Uterus (tissue), 4 donors: ENCODE measurements around the gene RNF144A. TPM values are rescaled to one million over a fixed set of nuclear protein-coding genes. Genes with fewer than 3 reads are reported as not detected.

ENCODE experiments used
- DNase-seq, 2 donors: peaks; one replicate each; pipeline ENCODE4 v3.0.0-alpha.2; 2019 to 2020
- H3K27ac ChIP-seq, 2 donors: fragments of 200-600 bp; sonication (generic); 1 replicate in 1 of 2; 2 replicates in 1 of 2; pipeline ENCODE4 v1.5.1; 2016 to 2018
- H3K27me3 ChIP-seq, 2 donors: fragments of 200-600 bp; sonication (generic); one replicate each; pipeline ENCODE4 v1.5.1; 2018 to 2019; ENCODE audit warnings: control low read depth in 1 of 2
- H3K36me3 ChIP-seq, 2 donors: fragments of 200-600 bp; sonication (generic); one replicate each; pipeline ENCODE4 v1.5.1; 2019; ENCODE audit warnings: control low read depth in 1 of 2
- H3K4me1 ChIP-seq, 2 donors: fragments of 200-600 bp; sonication (generic); one replicate each; pipeline ENCODE4 v1.5.1; 2018 to 2019; ENCODE audit warnings: control low read depth in 1 of 2
- H3K4me3 ChIP-seq, 2 donors: fragments of 200-600 bp; sonication (generic); 1 replicate in 1 of 2; 2 replicates in 1 of 2; pipeline ENCODE4 v1.5.1; 2018 to 2019; ENCODE audit warnings: mild to moderate bottlenecking in 1 of 2
- H3K9me3 ChIP-seq, 2 donors: fragments of 200-600 bp; sonication (generic); one replicate each; pipeline ENCODE4 v1.5.1; 2019; ENCODE audit warnings: control low read depth in 1 of 2
- CTCF ChIP-seq, 4 experiments: fragments of 200-600 bp in 2 of 4; fragments of 450-650 bp in 2 of 4; sonication (generic) in 2 of 4; IDR thresholded peaks; one replicate each; pipeline ENCODE4 v1.5.1; 2016 to 2019; ENCODE audit warnings: antibody characterized with exemption in 4 of 4, mild to moderate bottlenecking in 2 of 4, moderate library complexity in 1 of 4
- POLR2A ChIP-seq, 2 donors: fragments of 450-650 bp; IDR thresholded peaks; one replicate each; pipeline ENCODE4 v1.6.1; 2016; ENCODE audit warnings: antibody characterized with exemption in 2 of 2, mild to moderate bottlenecking in 1 of 2, moderate library complexity in 1 of 2
- intact Hi-C: fragments of 100-400 bp; cut with DNase I; formaldehyde crosslinking; loops from one replicate; pipeline ENCODE4 v1.15.1; 2023; ENCODE audit warnings: low total_unique reads
- total RNA-seq, 4 donors: library from RNA; depleted of rRNA in 3 of 4; stranded (reverse); fragments of >200 nt in 3 of 4; gene quantifications; one replicate each; pipeline versions ENCODE4 v1.1.0 to v1.2.4, GENCODE V29; 2014 to 2023
- donor health status: DM: yes; HTN: yes; CAD: no.

The RNF144A gene
- total RNA-seq, 4 donors from 2014 or later: 22.5 to 103 (median 63.0) TPM

- Histone ChIP-seq H3K27ac (peak overlapping the region; percentile 62 to 74), H3K4me3 (no peak overlapping the region), H3K4me1 (peaks cover 6 to 9% of the 10 kb centered on the region in 2 donors), H3K27me3 (no peaks in the 10 kb centered on the region), H3K9me3 (no peaks in the 10 kb centered on the region), H3K36me3 (no peaks in the 10 kb centered on the region)
- no peak for TF ChIP-seq POLR2A (IDR thresholded peaks at IDR 0.05)
- no peak for TF ChIP-seq CTCF (IDR thresholded peaks at IDR 0.05)
- intact Hi-C loops: no loop called here
- peak; percentile 63 for DNase-seq
These were observed 41.5 kb downstream of the RNF144A start for GRCh38 chr2:6958616-6959235.

- peaks cover 6 to 9% of the 10 kb centered on the region in 2 donors for H3K4me1 ChIP-seq
- no peaks in the 10 kb centered on the region for H3K36me3 ChIP-seq
- no peak for DNase-seq
- no peaks in the 10 kb centered on the region for H3K9me3 ChIP-seq
- intact Hi-C loops: no loop called here
- H3K27me3 ChIP-seq: no peaks in the 10 kb centered on the region
- H3K27ac ChIP-seq: peak overlapping the region; percentile 62 to 74
- no peak for TF ChIP-seq CTCF (IDR thresholded peaks at IDR 0.05)
- no peak for TF ChIP-seq POLR2A (IDR thresholded peaks at IDR 0.05)
- H3K4me3 ChIP-seq: no peak overlapping the region
These were observed 42.5 kb downstream of the RNF144A start for GRCh38 chr2:6959751-6960150.

GRCh38 chr2:6960659-6961058 is 43.4 kb downstream of the RNF144A start:
- H3K27me3 ChIP-seq: no peaks in the 10 kb centered on the region
- DNase-seq: peak; percentile 48 to 70
- H3K4me3 ChIP-seq: no peak overlapping the region
- H3K36me3 ChIP-seq: no peaks in the 10 kb centered on the region
- peaks cover 4 to 6% of the 10 kb centered on the region in 2 donors for H3K4me1 ChIP-seq
- no peak for TF ChIP-seq CTCF (IDR thresholded peaks at IDR 0.05)
- no peak for TF ChIP-seq POLR2A (IDR thresholded peaks at IDR 0.05)
- intact Hi-C loops: no loop called here
- peak overlapping the region; percentile 62 to 74 for H3K27ac ChIP-seq
- H3K9me3 ChIP-seq: no peaks in the 10 kb centered on the region

- H3K27ac ChIP-seq: no peak overlapping the region
- no peaks in the 10 kb centered on the region for H3K27me3 ChIP-seq
- intact Hi-C loops: no loop called here
- no peak for TF ChIP-seq POLR2A (IDR thresholded peaks at IDR 0.05)
- TF ChIP-seq CTCF (IDR thresholded peaks at IDR 0.05): no peak
- H3K36me3 ChIP-seq: no peaks in the 10 kb centered on the region
- H3K4me1 ChIP-seq: peaks cover 0 to 6% of the 10 kb centered on the region in 2 donors
- H3K4me3 ChIP-seq: no peak overlapping the region
- H3K9me3 ChIP-seq: no peaks in the 10 kb centered on the region
- no peak for DNase-seq
These were observed 46.5 kb downstream of the RNF144A start for GRCh38 chr2:6963727-6964126.

- Histone ChIP-seq H3K36me3 (no peaks in the 10 kb centered on the region), H3K4me1 (peaks cover 0 to 6% of the 10 kb centered on the region in 2 donors), H3K9me3 (no peaks in the 10 kb centered on the region), H3K4me3 (no peak overlapping the region), H3K27me3 (no peaks in the 10 kb centered on the region), H3K27ac (no peak overlapping the region)
- intact Hi-C loops: no loop called here
- TF ChIP-seq CTCF (IDR thresholded peaks at IDR 0.05) (no peak), POLR2A (IDR thresholded peaks at IDR 0.05) (no peak)
- DNase-seq: no peak
These were observed 48.0 kb downstream of the RNF144A start for GRCh38 chr2:6965071-6965795.
